MM.1S (cell line): ENCODE data around the gene ACIN1.

Source experiments
- CTCF ChIP-seq: fragments of 300-600 bp; sonication (generic); IDR thresholded peaks from 2 replicates; pipeline ENCODE4 v1.5.1; 2016; ENCODE audit warnings: antibody characterized with exemption, low read length, mixed read lengths
- EZH2 ChIP-seq: fragments of 300-600 bp; sonication (generic); optimal IDR thresholded peaks from 2 replicates; pipeline ENCODE3; 2017; ENCODE audit warnings: low read depth, mild to moderate bottlenecking, antibody characterized with exemption, low read length, mixed read lengths
- EZH2phosphoT487 ChIP-seq: fragments of 300-600 bp; sonication (generic); IDR thresholded peaks from 2 replicates; pipeline ENCODE4 v1.6.1; 2018; ENCODE audit warnings: antibody characterized with exemption, low read length

- TF ChIP-seq CTCF, result no peak
- no peak for TF ChIP-seq EZH2phosphoT487
- TF ChIP-seq EZH2, result no peak
These were observed 42.7 kb downstream of the ACIN1 start for GRCh38 chr14:23052182-23052623.
